Germinal center (tissue), 1 donor: ENCODE measurements around the gene PHF19.

Experiments used
- DNase-seq: peaks from one replicate; pipeline ENCODE4 v3.0.0; 2012; ENCODE audit warnings: mixed read lengths, low spot score

The PHF19 gene

DNA sequence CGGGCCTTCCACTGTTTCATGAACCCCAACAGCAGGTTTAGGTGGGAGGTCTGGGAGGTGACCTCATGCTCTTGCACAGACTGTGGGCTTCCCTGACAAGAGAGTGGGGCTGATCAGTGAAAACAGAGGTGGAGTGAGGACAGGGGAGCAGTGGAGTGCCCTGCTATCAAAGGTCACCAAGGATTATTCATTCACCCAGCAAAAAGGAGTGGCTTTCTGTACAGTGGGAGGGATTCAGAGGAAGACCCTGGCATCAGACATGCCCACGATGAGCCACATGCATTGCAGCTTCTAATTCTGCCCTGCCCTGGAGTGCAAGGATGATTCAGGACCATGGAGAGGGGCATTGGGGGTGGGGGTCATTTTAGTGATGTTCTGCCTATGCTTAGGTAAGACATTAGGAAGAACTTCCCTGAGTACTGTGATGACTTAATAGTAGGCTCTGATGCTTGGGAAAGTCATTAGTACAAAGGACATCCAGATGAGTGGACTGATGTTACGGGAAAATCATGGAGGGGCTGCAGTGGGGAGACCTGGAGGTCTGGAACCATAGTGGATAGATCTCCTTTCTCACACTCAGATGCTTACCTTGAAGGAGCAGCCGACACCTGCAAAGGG is 36.8 kb upstream of the PHF19 start:
- DNase-seq, result no peak

DNA sequence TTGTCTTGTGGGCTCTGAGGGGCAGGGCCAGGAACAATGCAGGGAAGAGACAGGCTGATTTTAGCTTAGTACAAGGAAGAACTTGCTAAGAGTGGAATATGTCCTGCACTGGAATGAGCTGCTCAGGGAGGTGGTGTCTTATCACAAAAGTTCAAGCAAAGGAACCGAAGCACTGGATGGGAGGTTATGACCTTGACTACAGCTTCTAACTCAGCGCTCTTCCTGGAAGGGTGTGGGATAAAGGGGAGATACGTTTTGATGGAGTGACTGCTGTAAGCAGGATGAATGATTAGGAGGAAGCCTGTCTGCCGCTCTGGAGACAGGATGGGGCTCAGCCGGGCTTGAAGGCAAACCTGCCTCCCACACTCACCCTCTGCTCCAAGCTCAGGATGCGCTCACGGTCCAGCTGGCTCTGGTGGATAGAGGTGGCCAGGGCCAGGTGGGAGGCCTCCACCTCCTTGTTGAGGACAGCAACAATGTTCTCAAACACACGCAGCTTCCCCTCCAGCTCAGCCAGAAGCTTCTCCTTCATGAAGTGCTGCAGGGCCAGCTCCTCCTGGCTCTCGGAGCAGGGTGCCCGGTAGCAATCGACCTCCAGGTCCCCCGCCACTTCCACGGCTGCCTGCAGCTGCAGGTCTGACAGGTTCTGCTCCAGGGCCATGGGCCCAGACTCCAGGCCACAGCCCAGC is 36.1 kb upstream of the PHF19 start:
- no peak for DNase-seq

DNA sequence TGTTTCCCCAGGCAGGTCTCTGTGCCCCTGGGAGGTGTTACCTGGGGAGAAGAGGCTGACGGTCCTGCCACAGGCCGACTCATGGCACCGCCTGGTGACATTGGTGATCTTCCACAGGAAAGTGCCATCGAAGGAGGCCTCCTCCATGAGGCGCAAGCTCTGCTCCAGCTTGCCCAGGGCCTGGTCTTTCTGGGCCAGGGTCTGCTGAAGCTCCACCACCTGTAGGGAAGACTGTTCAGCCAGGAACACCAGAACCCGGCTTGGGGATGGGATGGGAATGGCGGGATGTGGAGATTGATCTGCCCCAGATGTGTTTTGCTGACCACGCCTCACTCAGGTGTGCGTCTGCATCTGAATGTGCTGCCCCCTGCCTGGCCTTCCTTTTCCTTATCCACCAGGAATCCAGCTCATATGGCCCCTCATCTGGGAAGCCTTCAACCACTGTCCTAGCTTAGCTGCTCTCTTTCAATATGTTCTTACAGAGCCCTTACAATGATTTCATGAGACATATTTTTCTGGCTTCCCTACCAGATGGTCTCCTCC is 34.4 kb upstream of the PHF19 start:
- DNase-seq, result no peak

DNA sequence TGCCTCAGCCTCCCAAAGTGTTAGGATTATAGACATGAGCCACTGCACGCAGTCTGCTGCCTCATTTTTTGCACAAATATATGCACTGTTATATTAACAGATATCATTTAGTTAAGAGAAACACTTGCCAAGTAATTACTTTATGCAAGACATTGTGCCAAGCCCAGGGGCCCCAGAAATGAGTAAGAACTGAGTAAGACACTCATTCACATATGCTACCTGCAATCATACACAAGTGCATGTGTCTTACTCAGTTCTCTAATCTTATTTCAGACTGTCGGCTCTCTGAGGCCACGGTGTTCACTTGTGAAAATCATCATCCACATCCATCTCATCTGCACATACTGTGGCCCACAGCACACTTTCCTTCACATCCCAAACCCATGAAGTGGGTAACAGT is 33.7 kb upstream of the PHF19 start:
- no peak for DNase-seq

DNA sequence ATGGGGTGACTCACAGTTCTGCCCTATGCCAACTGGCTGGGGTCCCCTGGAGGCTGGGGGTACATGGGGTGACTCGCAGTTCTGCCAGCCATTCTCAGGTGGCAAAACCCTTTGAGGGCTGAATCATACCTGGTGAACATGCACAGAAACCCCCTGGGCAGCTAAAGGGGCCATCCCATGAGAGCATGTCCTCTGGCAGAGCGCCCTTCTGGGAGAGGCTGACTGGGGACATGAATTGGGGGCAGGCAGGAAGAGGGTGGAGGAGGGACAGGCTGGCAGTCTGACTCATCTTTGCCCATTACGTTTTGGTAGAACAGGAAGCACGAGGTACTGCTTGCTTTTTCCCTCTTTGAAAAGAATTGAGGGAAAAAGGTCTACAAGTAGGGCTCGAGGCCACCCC is 32.9 kb upstream of the PHF19 start:
- DNase-seq, result no peak

DNA sequence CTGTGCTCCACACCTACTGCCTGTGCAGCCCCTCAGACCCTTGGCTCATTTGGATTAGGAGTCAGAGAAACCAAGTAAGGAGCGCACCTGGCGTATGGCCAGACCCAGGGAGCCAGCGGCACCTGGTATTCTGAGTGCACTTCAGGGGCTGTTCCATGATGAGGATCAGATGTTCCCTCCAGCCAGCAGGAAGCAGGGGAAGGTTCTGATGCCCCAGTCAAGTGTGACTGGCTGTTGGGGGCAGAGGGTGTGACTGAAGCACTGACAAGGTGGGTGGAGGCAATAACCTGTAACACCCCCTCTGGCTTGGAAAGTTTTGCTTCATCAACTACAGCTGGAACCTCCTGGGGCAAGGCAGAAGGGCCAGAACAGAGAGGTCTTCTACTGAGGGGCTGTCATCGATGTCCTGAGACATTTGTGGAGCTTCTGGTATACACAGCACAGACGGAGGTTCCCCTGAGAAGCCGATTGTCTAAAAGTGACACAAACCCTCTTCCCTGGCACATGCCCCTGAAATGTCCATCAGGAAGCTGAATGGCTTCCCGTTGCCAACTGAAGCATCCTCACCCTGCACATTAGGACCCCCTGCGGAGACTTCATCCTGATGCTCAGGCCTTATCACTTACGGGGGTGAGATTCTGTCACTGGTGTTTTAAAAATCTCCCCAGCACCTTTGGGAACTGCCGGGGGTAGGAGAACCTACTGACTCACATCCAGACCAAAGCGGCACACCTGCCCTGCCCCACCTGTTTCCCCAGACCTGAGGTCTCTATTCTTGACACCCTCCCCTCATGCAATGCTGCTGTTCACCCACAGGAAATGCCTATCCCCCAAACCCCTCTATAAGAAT is 28.6 kb upstream of the PHF19 start:
- DNase-seq, result no peak

DNA sequence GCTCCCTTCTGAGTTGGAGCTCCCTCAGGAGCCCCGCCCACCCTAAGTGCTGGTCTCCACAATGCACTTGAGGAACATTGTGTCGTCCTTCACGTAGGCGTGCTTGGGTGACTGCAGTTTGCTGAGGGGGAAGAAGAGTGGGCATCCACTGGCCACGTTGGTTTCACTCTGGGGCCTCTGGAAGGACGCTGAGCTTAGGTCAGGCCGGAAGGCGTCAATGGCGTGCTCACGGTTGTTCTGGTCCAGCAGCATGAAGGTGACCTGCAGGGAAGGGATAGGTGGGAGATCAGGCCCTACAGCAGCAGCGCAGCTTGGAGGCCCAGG is 28.0 kb upstream of the PHF19 start:
- DNase-seq, result no peak

DNA sequence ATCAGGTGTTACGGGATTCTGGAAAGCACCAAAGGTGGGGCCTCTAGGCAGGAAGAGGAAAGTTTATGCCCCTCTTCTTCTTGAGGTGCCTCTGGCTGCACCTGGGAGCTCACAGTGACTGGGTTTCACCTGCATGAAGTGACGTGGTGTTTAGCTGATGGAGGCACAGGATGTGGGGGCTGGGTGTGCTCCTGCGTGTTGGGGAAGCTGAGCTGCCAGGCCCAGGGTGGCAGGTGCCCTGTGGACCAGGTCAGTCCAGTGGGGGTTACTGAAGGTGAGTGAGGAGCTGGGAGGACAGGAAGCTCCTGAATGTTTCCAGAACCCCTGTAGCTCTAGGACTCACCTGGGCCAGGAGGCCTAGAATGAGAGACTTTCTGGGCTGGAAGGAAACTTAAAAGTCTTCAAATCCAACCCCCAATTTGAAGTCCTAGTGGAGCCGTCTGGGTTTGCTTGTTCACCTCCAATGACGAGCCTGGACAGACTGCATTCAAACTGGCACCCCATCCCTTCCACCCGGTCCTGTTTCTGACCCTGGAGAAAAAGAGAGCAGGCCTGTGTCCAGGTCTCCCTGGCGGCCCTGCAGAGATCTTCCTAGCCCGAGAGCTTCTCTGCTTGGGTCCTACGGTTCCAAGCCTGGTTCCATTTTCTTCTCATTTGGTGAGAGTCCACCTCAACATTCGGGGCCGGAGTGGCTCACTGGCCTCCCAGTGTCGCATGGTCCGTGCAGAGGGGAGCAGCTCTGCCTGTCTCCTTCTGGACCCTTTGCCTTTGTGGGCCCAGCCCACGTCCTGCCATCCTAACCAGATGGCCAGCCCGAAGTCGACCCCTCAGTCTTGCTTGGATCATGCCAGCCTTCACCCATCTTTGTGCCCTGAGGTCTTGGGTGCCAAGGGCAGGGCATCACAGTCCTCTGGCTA is 27.3 kb upstream of the PHF19 start:
- DNase-seq, result peak; percentile 71

DNA sequence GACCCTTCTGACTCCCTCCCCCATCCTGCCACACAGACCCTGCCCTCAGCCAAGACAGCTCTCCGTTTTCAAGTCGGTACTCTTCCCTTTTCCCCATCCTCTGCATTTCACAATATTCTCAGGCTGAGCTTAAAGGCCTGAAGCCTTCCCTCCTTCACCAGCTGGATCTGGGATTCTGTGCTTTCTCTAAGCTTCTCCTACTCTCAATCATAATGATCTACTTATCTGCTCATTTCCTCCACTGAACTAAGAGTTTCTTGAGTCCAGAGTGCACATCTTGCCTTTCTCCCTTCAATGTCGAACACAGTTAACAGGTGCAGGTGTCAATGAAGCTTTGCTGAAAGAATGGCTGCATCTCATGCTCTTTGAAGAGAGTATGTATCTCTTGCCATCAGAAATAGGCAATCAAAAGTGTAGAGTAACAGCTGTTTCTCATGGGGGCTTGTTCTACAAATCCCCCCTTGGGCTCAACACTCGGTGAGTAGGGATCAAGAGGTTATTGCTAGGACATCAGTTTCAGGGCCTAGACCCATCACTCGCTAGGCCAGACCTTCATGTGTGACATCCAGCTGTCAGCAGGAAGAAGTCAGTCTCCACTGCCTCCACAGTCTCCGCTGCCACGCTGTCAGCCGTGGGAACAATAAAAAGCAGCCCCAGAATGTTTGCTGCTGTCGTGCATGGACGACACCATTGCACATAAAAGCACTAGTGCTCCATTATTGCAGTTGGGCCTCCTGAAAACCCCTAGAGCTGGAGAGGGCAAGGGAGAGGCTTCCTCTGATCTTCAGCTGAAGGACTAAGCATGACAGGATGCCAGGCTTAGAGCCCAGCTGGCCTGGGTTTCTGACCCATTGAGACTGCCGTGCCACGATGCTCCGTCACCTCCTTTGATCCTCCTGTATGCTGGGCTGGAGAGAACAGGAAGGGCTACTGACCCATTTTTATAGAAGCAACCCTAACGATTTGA is 25.9 kb upstream of the PHF19 start:
- no peak for DNase-seq

DNA sequence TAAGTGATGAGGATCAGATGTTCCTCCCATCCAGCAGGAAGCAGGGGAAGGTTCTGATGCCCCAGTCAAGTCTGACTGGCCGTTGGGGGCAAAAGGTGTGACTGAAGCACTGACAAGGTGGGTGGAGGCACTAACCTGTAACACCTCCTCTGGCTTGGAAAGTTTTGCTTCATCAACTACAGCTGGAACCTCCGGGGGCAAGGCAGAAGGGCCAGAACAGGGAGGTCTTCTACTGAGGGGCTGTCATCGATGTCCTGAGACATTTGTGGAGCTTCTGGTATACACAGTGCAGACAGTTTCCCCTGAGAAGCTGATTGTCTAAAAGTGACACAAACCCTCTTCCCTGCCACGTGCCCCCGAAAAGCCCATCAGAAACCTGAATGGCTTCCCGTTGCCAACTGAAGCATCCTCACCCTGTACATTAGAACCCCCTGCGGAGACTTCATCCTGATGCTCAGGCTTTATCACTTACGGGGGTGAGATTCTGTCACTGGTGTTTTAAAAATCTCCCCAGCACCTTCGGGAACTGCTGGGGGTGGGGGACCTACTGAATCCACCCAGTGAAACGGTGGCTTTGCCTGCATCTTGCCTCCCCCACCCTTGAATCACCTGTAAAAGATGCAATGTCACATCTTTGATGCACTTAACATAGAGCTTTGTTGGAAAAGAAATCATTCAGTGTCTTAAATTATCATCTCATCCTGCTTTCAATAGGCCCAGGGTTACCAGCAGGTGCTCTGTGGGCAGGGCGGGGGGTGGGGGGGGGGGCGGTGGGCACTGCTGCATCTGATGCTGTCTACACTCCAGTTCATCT is 25.0 kb upstream of the PHF19 start:
- DNase-seq, result no peak

DNA sequence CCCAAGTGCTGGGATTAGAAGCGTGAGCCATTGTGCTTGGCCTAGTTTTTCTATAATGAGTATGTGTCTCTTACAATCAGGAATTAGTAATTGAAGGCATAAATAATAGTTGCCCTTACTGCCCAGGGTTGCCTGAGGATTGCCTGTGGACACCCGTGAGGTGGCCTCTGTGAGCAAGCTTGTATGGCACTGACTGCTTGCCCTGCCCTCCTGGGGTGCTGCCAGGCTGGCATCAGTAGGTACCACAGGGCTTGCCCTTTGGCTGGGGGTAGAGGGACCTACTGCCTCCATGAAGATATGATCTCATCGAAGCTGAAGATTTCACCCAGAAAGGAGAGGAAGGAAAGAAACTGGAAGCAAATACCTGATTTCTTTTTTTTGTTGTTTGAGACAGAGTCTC is 23.8 kb upstream of the PHF19 start:
- DNase-seq, result no peak

DNA sequence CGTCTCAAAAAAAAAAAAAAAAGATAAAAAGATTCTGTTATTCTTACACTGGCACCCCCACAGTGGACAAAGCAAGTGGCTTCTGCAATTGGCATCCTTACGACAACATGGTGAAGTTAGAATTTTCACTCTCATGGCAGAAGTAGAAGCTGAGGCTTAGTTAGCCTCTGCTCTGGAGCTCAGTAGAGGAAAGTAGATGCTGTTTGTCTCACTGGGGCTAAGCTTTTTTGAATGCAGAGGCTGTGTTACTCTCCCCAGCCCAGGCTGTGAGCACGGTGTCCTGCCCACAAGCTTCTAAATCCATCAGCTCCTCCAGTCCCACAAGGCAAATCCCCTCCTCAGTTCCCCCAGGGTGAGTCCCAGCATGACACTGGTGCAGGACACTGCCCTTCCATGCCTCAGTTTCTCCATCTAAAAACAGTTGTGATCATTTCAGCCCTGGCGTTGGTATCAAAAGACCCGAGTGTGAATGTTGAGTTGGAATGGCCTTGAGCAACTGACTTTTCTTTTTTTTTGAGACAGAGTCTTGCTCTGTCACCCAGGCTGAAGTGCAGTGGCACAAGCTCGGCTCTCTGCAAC is 22.6 kb upstream of the PHF19 start:
- DNase-seq, result no peak

DNA sequence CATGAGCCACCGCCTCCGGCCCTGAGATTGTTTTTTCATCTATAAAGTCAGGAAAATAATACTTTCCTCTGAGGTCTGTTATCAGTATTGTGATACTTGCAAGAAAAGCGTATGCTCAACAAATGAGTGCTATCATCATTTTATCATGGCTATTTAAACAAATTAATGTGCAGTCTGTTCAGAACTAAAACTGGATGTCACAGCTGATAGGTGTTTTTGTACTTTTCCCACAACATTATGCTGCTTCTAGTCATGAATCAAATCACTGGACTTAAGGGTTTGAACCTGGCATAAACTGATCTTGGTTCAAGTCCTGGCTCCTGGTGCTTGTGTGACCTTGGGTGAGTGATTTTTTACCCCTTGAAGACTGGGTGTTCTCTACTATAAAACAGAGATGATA is 21.4 kb upstream of the PHF19 start:
- no peak for DNase-seq

DNA sequence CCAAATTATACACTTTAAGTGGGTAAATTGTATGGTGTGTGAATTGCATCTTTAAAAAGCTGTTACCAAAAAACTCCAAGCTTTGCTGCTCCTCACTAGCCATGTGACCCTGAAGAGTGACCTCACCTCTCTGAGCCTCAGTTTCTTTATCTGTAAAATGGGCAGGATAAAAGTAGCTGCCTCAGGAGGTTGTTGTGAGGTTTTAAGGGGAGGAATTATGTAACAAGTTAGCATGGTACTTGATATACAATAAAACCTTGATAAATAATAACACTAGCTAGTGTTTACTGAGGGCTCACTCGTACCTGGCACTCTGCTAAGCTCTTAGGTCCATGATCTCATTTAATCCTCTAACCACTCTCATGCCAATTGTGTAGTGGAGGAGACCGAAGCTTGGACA is 19.0 kb upstream of the PHF19 start:
- no peak for DNase-seq

DNA sequence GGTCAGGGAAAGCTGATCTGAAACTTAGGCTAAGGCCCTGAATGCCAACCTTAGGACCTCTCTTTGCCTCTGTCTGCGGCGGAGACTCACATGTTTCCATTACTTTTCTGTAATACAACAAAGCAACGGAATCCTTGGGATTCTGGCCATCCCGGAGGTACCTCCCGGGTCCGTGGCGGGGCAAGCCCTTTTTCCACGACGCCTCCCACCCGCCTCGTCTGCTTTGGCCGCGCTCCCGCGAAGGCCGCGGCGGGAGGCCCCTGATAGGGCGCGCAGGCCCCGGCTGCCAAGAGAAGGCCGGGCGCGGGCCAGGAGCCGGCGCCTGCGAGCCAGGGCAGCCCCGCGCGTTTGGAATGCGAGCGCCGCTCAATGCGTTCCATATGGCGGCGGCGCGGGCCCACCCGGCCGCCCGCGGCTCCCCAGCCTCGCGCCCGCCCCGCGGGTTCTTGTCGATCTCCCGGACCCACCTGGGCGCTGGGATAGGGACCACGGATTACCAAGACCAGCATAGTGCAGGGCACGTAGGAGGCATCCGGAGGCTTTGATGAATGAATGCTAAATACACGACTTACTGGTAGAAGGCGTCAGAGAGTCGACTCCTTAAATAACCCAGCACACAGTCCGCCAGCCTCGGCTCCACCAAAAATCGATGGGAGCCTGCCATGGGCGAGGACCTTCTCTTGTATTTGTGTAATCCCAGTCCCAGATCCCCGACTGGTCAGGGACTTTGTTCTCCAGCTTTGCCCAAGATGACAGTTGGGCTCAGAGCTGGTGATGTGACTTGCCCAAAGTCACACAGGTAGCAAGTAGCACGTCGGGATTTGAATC is 17.5 kb upstream of the PHF19 start:
- no peak for DNase-seq

DNA sequence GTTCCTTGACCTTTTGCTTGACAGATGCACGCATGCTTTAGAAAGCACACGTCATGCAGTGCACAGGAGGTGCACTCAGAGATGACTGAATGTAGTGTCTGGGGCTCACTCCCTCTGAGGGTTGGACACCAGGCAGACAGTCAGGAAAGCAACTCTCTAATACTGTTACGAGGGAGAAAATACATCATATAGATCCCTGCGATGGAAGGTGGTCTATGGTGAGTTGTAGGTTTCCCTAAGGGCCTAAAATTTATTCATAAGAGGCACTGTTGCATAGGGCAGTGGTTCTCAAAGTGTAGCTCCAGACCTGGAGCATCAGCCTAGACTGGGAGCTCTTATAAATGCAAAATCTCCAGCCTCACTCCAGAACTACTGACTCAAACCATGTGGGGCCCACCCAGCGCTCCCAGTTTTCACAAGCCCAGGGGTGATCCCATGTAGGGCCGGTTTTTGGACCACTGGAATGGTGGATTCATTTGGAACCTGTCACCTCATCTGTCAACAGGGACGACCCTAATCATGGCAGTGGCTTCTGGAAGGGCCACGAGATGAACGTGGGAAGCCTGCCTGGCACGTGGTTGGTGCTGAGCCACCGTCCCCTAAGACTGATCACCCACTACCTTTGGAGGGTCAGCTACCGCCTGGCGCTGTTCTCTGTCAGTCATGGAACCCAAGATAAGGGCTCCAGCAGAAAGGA is 16.8 kb upstream of the PHF19 start:
- no peak for DNase-seq

DNA sequence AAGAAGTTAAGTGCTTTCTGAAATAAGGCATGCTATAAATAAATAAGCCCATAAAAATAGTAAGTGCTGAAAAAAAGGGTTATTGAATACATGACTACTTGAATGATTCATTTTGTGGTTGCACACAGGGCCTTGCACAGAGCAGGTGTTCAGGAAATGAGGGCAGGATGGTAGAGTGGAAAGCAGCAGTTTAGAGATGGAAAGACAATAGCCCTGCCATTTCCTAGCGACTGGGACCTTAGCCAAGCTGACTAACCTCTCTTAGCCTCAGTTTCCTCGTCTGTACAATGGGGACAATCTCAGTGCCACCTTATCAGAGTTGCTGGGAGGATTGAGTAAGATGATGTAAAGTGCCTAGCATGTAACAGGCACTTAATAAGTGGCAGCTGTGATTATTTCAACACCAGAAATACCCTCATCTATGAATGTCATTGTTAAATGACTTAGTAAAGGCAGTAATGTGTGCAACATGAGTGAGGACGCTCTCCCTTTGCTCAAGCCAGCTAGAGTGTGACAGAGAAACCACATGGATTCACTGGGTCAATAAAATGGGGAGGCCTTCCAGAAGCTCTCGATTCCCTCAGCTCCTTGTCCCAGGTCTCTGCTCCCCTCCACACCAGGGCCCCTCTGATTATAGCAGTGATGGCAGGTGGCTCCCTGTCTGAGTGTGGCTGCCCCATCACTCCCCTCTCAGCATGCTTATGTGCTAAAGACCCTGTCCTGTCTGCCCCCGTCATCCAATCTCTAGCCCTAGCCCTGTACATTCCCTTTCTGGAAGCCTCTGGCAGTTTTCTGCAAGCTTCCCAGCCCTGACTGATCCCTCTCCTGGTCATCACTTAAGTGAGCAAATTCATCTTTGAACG is 16.0 kb upstream of the PHF19 start:
- peak; percentile 77 for DNase-seq
